ENCODE results near the gene PPP6R2. TPM values are rescaled to one million over a fixed set of nuclear protein-coding genes. Genes with fewer than 3 reads are reported as not detected.

Gene PPP6R2
- total RNA-seq, 1 experiment from 2014 or later: 61.3 TPM

GRCh38 chr22:50452649-50453048 is 109.5 kb downstream of the PPP6R2 start:
- CTCF ChIA-PET: no interaction called here
- Histone ChIP-seq H3K27ac (ENCODE audit: low read depth, low read length) (no peak overlapping the region), H4K20me1 (ENCODE audit: insufficient read depth) (no peaks in the 10 kb centered on the region), H3K9ac (ENCODE audit: low read length) (no peak overlapping the region), H3K4me2 (ENCODE audit: low read length) (no peak overlapping the region), H3K4me1 (ENCODE audit: control insufficient read depth in 1 of 2, insufficient read depth in 2 of 2, low read length in 2 of 2) (no peaks in the 10 kb centered on the region), H3K27me3 (ENCODE audit: insufficient read depth, low read length) (no peaks in the 10 kb centered on the region), H3K36me3 (ENCODE audit: control insufficient read depth in 1 of 2, insufficient read depth in 2 of 2, low read length in 2 of 2) (peaks cover 14 to 15% of the 10 kb centered on the region in 2 experiments; a peak in 3 of 4 replicates), H3K4me3 (replicated peaks in 1 of 2; ENCODE audit: low read depth in 1 of 2, low read length in 2 of 2) (no peak overlapping the region), H3K9me2 (ENCODE audit: insufficient read depth) (no peaks in the 10 kb centered on the region), H3K79me2 (ENCODE audit: insufficient read depth, low read length) (no peaks in the 10 kb centered on the region), H3K9me3 (ENCODE audit: control insufficient read depth in 1 of 2, insufficient read depth in 1 of 2, low read depth in 1 of 2, low read length in 2 of 2) (no peaks in the 10 kb centered on the region), H2AFZ (ENCODE audit: low read depth, low read length, poor library complexity, severe bottlenecking) (no peak overlapping the region)
- no peak for DNase-seq (ENCODE audit: low read depth, low spot score)
- BruUV-seq (replicated peaks): TSS peak; percentile 22
- ATAC-seq: no peak
- RAD21 ChIA-PET (ENCODE audit: low non-redundant PET in 1 of 2, low total read pairs in 2 of 2, uncharacterized antibody in 2 of 2, unreplicated experiment in 2 of 2): no interaction called here
- TF ChIP-seq EGR1 (IDR thresholded peaks at IDR 0.05; ENCODE audit: low read depth) (no peak), TCF7L2 (IDR thresholded peaks at IDR 0.05; ENCODE audit: borderline replicate concordance, extremely low read depth, insufficient read depth, insufficient read length) (no peak), CTCF (IDR thresholded peaks at IDR 0.05 in 2 of 3, conservative IDR thresholded peaks at IDR 0.05 in 1 of 3; ENCODE audit: borderline replicate concordance in 1 of 3, insufficient read depth in 1 of 3, low read depth in 2 of 3, low read length in 2 of 3) (no peak), FOSL1 (IDR thresholded peaks at IDR 0.05; ENCODE audit: low read depth) (no peak), CEBPB (IDR thresholded peaks at IDR 0.05; ENCODE audit: low read depth) (no peak), REST (IDR thresholded peaks at IDR 0.05; ENCODE audit: low read depth) (no peak), YY1 (IDR thresholded peaks at IDR 0.05; ENCODE audit: extremely low read depth, insufficient replicate concordance, low read depth, low read length) (no peak), ZBTB33 (IDR thresholded peaks at IDR 0.05; ENCODE audit: extremely low read depth, insufficient replicate concordance, low read length) (no peak), RAD21 (IDR thresholded peaks at IDR 0.05; ENCODE audit: low read depth) (no peak), ZFX (IDR thresholded peaks at IDR 0.05) (no peak), JUND (IDR thresholded peaks at IDR 0.05) (no peak), EZH2phosphoT487 (IDR thresholded peaks at IDR 0.05; ENCODE audit: borderline replicate concordance) (no peak), ZNF274 (IDR thresholded peaks at IDR 0.05; ENCODE audit: low read depth, low read length) (no peak)
- intact Hi-C loops (cut with micrococcal nuclease): no loop called here
- POLR2A ChIA-PET: no interaction called here
